CD4-positive, alpha-beta T cell treated with Interferon alpha-2 for 1 hour (primary cell): ENCODE results near the gene TMEM245.
"Not testable (repeated sequence)": the region's sequence is repeated elsewhere in the genome, so short reads cannot be mapped to it uniquely, and the experiment has no call there.

Experiments used
- DNase-seq, 2 donors: peaks; one replicate each; pipeline ENCODE4 v3.0.0-alpha.2; 2020 to 2022

Gene TMEM245

DNA sequence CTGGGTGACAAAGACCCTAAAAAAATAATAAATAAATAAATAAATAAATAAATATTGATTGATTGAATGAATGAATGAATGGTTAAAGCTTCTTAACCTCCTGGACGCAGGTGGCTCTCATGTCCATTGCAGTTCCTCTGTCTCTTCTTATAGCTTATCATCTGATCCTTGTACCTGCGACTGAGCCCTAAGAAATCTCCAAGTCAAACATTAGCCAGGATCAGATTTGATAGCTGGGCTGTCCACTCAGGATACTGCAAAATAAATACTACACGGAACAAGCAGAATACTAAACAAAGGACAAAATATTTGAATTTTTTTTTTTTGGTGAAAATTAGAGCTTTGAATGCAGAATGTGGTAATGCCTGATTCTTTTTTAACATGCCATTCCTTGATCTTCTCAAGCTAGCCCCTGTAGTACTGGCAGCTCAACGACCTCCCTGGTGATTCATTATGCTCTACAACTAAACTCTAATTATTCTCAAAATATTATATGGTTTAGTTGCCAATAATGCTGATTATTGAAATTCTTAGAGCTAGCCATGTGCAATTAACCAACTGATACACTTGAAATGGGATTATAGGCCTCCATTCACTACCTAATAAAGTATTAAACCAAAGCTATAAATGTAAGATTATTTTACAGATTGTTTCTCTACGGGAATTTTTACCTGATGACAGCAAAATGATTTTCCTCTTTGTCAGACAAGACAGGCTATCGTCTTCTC, 9.9 kb upstream of the TMEM245 start:
- DNase-seq = no peak

DNA sequence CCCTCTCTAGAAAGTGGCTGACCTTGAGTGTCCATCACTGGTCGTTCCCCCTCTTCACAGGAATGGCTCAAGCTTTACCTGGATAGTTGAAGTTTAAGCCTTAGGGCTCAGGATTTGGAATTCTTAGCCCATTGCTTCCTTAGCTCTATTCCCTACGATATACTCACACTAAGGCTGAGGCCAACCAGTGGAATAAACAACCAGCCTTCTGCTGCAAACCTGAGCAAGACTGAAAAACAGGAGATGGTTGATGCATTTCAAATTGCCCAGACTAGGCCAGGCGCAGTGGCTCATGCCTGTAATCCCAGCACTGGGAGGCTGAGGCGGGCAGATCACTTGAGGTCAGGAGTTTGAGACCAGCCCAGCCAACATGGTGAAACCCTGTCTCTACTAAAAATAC, 6.9 kb upstream of the TMEM245 start:
- DNase-seq = not testable (repeated sequence)

DNA sequence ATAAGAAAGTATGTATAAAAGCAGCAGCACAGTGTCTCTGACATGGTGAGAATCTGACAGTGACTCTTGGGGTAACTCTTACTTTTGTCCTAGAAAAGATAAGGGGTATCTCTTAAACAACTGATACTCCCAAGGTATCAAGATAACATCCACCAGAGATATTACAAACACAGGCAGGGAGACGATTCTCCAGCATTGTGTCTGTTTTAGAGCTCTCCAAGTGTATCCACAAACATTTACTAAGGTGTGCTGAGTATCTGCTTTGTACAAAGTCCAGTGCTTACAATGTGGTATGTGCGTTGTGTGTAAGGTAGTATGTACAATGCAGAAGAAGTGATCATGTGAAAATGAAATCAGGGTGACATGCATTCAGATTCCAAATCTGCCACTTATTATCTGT, 4.4 kb upstream of the TMEM245 start:
- no peak for DNase-seq

DNA sequence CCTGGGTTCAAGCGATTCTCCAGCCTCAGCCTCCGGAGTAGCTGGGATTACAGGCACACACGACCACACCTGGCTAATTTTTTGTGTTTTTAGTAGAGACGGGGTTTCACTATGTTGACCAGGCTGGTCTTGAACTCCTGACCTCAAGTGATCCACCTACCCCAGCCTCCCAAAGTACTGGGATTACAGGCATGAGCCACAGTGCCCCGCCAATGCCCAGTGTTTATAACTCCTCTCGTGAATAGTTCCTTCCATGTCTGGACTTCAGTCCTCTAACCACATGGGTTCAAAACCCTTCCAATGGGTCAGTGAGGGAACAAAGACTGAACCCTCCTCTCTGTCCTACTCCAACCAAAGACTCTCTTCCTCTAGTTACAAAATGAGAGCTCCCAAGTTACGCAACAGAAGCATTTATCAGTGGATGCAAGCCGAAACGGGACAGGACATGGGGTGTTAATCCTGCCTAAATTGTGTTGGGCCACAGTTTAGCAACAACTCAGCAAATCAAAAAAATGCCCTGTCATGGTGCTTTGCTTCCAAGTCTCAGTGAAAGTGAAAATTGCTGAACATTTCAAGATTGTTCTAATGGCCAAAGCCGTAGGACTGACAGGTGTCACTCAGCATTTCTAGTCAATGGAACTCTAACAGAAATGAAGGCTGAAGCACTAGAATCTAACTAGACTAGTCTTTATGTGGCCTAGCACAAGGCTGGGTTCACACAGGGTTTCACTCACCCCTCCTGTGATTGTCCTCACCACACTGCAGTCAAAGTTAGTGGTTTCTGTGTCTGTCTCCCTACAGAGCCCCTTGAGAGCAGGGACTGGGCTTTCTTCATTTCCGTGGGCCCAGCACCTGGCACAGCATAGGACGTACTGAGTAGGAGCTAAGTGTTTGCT, 3.2 kb upstream of the TMEM245 start:
- DNase-seq = no peak

DNA sequence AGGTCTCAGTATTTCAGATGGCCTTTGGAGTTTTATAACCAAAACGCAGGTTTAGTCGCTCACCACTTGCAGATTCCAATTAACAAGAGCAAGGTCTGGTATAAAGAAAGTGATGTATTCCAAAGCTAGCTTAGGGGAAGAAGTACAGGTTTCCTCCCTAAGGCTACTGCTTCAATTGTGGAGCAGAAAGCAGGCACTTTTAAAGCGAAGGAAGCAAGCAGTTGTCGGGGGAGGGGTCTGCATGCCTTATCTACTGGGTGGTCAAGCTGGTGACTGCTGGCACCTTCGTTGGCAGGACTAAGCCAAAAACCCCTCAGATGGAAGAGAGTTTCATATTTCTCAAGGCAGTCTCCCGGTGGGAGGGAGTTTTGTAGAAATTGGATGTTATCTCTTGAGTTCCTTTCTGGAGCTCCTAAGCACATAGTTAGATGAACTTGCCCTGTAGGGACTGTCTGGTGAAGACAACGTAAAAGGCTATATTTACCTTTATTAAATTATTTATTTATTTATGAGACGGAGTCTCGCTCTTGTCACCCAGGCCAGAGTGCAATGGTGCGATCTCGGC, 1.6 kb upstream of the TMEM245 start:
- no peak for DNase-seq

DNA sequence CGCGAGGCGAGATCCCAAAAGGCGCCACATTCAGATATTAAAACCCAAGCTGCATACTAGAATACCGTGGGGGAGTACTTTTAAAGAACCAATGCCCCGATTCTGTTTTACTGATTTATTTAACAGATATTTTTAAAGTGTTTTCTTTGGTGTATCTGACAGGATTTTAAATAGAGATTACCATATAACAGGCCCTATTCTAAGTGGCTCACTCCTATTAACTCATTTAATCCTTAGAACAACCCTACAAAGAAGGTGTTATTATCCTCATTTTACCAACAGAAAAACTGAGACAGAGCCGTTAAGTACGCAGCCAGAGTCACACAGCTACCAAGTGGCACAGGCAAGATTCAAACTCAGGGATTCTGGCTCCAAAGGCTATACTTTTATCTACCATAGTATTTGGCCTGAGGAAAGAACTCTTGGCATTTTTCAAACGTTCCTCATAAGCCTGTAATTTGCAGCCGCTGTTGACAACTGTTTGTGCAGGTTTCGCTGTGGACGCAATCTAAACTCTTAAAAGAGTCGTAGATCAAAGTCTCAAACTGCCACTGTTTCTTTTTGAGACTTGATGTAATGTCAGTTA, 550 bp upstream of the TMEM245 start:
- DNase-seq = no peak

DNA sequence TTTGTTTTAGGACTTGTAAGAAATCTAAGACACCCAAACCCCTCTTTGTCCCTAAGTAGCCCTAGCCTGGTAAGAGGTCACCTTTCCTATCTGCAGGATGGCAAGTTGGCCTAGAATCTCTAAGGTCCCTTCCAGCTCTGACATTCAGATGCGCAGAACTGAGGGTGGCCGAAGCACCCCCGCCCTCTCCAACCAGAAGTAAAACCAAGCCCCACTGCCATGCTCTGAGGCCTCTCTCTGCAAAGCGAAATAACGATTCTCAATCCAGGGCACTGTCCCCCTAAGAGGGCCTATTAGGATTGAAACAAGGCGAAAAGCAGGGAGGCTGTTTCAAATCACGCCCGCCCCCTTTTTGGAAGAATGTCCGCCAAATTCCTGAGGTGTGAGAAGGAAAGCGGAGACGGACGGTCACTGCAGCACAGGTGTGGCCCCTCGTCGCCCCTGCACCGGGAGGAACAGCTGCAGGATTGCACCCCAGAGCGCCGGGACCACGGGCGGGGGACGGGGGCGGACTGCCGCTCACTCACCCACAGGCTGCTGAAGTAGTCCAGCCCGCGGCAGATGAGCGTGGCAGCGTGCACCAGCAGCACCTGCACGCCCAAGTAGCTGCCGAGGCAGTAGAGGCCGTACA, 824 bp downstream of the TMEM245 start:
- peak in 1 of 2 donors; percentile 19 for DNase-seq

DNA sequence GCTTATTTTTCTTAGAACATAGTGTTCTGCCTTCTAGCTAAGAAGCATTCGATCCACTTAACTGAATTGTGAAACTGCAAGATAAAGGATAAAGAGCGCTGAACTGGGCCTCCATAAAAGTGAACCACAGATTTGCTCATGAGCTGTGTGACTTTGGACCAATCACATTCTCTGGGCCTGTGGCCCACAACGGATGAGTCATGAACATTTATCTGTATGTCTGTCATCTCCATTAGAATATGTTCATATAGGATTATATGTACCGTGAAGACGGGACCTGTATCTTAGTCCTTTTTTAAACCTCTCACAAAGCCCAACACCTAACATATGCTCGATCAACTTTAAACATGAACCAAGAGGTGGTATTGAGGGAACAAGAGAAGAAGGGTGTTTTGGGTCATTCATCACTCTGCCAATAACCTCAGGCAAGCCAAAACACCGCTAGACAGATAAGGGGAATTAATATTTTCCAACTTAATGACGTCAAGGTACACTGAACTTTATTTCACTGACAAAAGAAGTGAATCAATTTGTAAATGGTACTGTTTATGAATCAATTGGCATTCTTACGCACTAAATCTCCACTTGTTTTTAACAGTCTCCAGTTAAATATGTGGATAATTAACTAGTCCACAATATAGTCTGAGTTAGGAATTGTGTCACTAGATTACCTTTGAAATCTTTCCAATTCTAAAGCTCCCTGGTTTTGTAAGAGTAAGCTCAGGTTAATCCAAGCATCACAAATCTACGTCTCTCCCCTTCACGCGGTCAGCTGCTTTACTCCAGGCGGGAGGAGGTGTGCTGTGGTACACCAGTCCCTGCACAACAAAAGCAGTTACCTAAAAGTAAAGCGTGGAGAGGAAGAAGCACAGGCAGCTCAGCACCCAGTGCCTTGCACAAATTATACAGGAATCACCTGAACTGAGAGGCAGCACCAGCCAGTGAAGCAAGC, 1.6 kb downstream of the TMEM245 start:
- peak; percentile 11 to 63 for DNase-seq

DNA sequence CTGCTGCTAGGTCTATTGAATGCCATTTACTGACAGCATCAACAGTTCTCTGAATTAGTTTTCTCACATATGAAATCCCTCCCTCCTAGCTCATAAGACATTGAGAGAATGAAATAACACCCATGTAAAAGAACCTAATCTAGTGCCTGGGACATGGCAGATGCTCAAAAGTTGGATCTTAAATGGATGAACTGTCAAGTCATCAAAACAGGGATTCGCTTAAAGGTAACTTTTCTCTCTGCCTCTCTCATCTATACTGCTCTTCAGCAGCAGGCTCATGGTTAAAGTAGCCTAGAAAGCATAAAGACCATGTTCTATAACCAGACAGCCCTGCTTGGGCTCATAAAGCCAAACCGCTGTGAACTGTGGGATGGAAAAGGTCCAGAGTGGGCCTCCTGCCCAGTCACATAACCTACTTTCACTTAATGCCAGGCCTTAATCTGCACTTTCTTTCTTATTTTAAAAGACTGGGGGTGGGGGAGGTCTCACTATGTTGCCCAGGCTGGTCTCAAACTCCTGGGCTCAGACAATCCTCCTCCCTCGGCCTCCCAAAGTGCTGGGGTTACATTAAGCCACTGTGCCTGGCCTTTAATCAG, 3.7 kb downstream of the TMEM245 start:
- DNase-seq = no peak

DNA sequence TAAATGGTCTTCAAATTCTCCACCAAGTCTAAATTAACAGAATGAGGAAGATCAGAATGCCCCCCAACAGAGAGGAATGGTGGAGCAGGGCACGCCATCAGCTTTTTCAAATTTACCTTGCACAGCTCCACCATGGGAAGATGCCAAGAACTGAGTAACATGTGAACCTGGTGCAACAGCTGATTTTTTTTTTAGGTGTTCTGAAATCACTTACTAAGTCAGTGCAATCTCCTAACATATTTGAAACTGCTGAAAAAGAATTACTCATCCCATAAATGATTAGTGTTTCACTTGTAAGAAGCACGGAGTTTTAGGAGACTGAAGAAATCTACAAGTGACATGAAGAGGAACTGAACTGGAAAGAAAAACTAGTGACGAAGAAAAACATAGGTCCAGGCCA, 5.1 kb downstream of the TMEM245 start:
- DNase-seq = no peak

DNA sequence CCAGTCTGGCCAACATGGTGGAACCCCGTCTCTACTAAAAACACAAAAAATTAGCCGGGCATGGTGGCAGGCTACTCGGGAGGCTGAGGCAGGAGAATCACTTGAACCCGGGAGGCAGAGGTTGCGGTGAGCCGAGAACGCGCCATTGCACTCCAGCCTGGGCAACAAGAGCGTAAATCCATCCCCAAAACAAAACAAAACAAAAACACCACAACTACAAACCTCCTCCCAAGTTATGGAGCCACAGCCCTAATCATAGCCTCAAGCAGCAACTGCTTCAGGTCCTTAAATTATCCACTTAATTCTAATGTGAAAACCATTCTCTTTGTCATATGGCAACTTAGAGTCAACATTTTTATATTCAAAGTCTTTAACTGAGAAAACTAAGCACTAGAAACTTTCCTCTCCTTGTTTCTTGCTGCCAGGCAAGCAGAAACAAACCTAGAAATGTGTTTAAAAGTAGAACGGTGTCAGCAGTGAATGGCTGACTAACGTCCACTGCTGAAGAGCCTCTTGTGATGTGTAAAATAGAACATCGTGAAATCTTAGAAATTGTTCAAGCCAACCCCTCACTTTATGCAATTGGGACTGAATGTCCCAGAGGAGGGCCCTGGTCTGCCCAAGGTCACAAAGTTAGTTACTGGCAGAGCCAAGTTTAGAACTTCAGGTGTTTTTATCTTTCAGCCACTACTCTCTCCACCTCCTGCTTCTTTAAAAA, 5.7 kb downstream of the TMEM245 start:
- no peak for DNase-seq

DNA sequence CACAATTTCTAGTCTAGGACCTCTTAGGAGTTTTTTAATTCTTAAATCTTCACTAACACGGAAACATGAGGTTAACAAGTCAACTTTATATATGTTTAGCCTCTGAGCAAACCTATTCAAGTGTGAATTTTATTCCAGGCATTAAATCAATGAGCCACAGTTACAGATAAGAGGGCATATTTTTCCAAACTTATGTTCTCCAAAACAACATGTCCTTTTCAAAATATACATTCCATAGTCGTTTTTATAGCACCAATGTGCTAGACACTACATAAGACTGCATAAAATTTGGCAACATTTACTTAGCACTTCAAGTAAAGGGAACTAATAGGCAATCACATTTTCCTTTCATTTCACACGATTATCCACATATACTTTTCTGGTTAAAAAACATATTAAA, 6.5 kb downstream of the TMEM245 start:
- no peak for DNase-seq

DNA sequence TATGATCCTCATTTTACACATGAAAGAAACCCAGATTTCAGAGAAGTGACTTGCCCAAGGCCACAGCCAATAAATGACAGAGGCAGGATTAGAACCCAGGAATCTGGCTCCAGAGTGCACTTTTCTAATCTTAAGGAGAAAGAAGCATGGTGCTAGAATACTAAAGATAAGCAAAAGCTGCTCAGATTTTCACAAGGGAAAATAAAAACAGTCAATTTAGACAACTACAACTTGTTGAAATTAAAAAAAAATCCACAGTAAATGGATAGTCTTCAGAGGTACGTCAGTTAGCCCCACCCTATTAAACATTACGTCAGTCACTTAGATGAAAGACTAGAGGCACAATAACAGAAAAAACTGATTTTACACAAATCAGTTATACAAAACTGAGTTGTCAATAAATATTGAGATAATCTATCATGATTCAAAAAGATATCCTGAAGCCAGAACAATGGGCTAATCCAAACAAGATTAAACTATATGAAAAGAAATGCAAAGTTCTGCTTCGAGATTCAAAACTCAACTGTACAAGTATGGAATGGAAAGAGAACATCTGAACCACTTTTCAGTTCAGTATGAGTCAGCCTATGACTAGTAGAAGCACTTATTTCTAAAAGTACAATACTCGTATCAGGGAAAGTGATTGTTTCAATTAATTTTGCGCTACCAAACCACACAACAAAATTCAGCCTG, 9.3 kb downstream of the TMEM245 start:
- peak in 1 of 2 donors; percentile 63 for DNase-seq

DNA sequence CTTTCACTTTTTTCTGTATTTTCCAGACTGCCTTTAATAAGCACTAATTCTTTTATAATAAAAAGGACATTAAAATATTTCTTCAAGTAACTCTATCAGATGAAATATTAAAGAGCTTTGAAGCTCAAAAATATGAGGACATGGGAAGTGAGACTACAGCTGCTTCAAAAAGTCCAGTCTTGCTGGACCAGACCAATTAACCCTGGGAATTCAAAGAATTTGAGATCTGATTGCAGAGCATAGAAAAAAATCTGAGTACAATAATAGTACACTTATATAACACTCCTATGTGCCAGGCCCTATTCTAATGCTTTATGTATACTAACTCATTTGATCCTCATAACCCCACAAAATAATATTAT, 9.8 kb downstream of the TMEM245 start:
- DNase-seq = no peak

DNA sequence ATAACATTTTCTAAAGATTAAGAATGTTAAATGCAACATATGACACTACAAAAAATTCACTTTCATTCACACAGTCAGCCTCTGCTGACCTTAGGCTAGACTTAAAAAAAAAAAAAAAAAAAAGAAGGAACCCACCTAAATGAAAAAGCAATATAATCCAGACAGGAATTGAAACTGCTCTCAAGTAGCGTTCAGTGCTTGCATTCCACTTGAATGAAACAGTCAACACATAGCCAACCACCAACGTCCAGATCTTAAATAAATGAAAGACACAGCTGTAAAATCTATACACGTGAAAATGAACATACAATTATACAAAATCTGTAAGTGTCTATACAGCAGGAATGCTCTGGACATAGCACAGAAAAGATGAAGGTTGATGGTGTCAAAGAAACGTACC, 11.4 kb downstream of the TMEM245 start:
- DNase-seq = no peak

DNA sequence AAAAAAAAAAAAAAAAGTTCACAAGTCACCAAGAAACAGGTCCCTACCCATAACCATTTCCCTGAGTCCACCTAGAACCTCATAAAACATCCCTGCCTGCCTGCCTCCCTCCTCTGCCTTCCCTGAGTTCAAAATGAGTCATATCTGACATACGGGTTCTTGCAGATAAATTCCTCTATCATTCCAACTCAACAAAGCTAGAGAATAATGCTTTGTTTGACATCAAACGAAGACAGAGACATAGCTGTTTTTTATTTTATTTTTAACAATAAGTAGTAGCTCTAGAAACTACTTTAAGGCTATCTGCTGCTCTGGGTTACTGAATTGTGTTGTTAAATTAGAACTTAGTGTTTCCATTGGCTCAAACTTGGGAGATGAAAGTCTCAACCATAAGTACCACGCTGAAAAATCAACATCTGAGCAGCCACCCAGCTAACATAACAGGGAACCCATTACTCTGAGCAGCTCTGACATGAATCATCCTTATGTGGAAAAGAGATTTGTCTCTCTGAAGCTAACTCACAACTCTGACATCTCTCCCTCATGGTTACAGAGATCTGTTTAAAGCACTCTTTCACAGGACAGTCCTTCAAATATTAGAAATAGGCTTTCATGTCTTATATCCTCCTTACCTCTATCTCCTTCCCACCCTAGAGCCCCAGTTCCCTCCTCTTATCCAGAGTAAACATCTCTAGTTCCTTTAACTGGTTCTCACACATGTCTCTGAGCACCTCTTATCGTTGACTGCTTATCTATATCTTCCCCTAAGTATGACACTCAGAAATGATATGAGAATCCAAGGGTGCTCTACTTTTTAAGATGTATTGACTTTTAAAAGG, 12.1 kb downstream of the TMEM245 start:
- no peak for DNase-seq

DNA sequence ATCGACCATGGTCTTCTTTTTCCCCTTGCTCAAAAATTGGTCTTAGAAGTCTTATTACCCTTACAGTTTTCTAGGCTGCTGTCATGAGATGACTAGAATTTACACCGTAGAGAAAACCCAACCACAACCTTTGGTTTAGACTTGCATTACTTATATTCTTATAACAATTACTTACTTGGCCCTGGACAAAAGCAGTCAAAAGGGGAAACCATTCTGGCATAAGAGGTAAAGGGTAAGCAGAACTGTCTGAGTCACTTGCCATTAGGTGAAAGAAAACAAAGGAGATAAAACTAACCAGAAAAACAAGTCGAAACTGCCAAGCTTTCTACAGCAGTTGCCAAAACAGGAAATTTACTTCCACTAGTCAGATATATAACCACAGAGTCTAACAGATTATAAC, 17.9 kb downstream of the TMEM245 start:
- DNase-seq = peak in 1 of 2 donors; percentile 63

DNA sequence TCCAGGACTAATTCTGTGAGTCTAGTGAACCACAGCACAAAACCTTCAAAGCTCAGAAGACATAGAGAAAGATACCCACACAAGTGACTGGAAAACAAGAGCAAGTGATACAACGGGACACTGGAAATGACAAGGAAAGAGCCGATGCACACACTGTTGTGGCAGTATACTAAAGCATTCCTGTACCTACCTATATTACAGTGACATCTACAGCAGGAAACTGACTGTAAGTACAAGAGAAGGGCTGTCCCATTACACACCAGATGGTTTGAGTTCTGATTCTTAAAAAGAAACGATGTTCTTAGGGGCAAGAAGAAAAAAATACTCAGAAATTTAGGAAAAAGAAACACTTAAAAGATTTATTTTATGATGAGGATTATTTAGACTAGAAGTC, 18.5 kb downstream of the TMEM245 start:
- peak in 1 of 2 donors; percentile 18 for DNase-seq

DNA sequence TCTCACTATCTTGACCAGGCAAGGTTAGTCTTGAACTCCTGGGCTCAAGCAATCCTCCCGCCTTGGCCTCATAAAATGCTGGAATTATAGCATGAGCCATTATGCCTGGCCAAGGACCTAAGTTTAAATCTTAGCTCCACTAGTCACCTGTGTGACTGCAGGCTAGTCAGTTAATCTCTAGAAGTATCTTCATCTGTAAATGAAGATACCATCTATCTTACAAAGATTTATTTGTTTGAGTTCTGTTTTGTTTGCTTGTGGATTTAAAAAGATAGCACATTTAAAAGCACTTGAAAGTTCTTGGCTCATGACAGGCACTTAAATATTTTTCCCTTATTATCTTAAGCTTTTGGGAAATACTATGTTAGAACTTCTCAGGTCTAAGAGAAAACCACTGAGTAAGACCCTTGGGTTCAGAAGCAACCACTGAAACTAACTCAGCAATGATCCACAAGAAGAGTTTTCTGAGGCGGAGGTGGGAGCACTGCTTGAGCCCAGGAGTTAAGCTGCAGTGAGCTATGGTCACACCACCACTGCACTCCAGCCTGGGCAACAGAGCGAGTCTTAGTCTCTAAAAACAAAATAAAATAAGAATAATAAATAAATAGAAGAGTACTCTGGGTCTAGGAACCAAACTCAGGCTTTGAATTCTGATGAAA, 19.1 kb downstream of the TMEM245 start:
- no peak for DNase-seq
